Stimulated activated CD4-positive, alpha-beta T cell treated with anti-CD3 and anti-CD28 coated beads, Interleukin-12 subunit alpha, Interleukin-12 subunit beta, amount 100 ng/mL, for 4 hours (primary cell): Measurements from ENCODE around the gene FAM107A.

ENCODE experiments used
- DNase-seq: peaks from one replicate; pipeline ENCODE4 v3.0.0-alpha.2; 2020

The FAM107A gene

GRCh38 chr3:58566398-58567250 lies 10.6 kb downstream of the FAM107A start:
- DNase-seq, result no peak

GRCh38 chr3:58565621-58566397 lies 11.4 kb downstream of the FAM107A start:
- no peak for DNase-seq

- no peak for DNase-seq
Observed at GRCh38 chr3:58564456-58565160, 12.6 kb downstream of the FAM107A start.

- DNase-seq, result no peak
Observed at GRCh38 chr3:58564054-58564453, 13.1 kb downstream of the FAM107A start.

- DNase-seq, result no peak
Observed at GRCh38 chr3:58563386-58564035, 13.7 kb downstream of the FAM107A start.

- DNase-seq, result no peak
Observed at GRCh38 chr3:58562498-58562897, 14.7 kb downstream of the FAM107A start.

GRCh38 chr3:58560771-58561311 lies 16.4 kb downstream of the FAM107A start:
- DNase-seq, result no peak

GRCh38 chr3:58559586-58559985 lies 17.6 kb downstream of the FAM107A start:
- DNase-seq, result no peak

GRCh38 chr3:58557491-58557890 lies 19.7 kb downstream of the FAM107A start:
- no peak for DNase-seq

GRCh38 chr3:58556761-58557221 lies 20.4 kb downstream of the FAM107A start:
- DNase-seq, result no peak

- no peak for DNase-seq
Observed at GRCh38 chr3:58556001-58556400, 21.2 kb downstream of the FAM107A start.

GRCh38 chr3:58555203-58555602 lies 22.0 kb downstream of the FAM107A start:
- no peak for DNase-seq

GRCh38 chr3:58553003-58553402 lies 24.2 kb downstream of the FAM107A start:
- DNase-seq, result no peak

- no peak for DNase-seq
Observed at GRCh38 chr3:58551636-58552180, 25.5 kb downstream of the FAM107A start.

GRCh38 chr3:58544541-58544940 lies 32.6 kb downstream of the FAM107A start:
- no peak for DNase-seq

- DNase-seq, result no peak
Observed at GRCh38 chr3:58540176-58540858, 36.9 kb downstream of the FAM107A start.

GRCh38 chr3:58539626-58540025 lies 37.6 kb downstream of the FAM107A start:
- DNase-seq, result no peak

GRCh38 chr3:58537412-58538301 lies 39.5 kb downstream of the FAM107A start:
- no peak for DNase-seq

- DNase-seq, result no peak
Observed at GRCh38 chr3:58536501-58537411, 40.4 kb downstream of the FAM107A start, which contains the start of gene ACOX2. ACOX2 (minus strand) TSS chr3:58537190; CDS start chr3:58535106, 2,084 bp downstream.
